Measurements from ENCODE around the gene MYH4.

MYH4 gene

GRCh38 chr17:10471858-10472257 lies 2.5 kb upstream of the MYH4 start:
- no peaks in the 10 kb centered on the region for H3K79me2 ChIP-seq (ENCODE audit: control insufficient read depth, insufficient read depth, low read length)

GRCh38 chr17:10463402-10463801 lies 6.0 kb downstream of the MYH4 start:
- Histone ChIP-seq H3K79me1 (ENCODE audit: low read length) (no peaks in the 10 kb centered on the region), H2AK5ac (ENCODE audit: low read length) (no peak overlapping the region), H2BK5ac (ENCODE audit: low read length) (no peak overlapping the region), H2BK120ac (ENCODE audit: low read depth, low read length) (no peak overlapping the region), H3K79me2 (ENCODE audit: control insufficient read depth, insufficient read depth, low read length) (no peaks in the 10 kb centered on the region), H4K5ac (ENCODE audit: low read length) (no peak overlapping the region), H3K18ac (ENCODE audit: low read length) (no peak overlapping the region), H3K4me1 (ENCODE audit: control insufficient read depth, low read depth, low read length) (no peaks in the 10 kb centered on the region), H3K4me3 (ENCODE audit: low read length) (no peak overlapping the region), H3K27me3 (ENCODE audit: insufficient read depth, low read length, poor library complexity) (no peaks in the 10 kb centered on the region), H3K36me3 (ENCODE audit: control insufficient read depth, insufficient read depth, low read length) (no peaks in the 10 kb centered on the region), H3K56ac (ENCODE audit: low read length) (no peak overlapping the region), H3K23ac (ENCODE audit: low read length) (no peak overlapping the region), H3K4me2 (ENCODE audit: low read length) (no peak overlapping the region), H3K27ac (ENCODE audit: low read depth, low read length) (no peak overlapping the region), H2BK15ac (replicated peaks; ENCODE audit: low read depth) (no peak overlapping the region), H3K9ac (ENCODE audit: low read length) (no peak overlapping the region), H4K8ac (ENCODE audit: low read depth, low read length) (no peak overlapping the region), H3K4ac (ENCODE audit: low read depth, low read length) (no peak overlapping the region)
- DNase-seq: peak; percentile 27
- WGBS (ENCODE audit: extremely low coverage, insufficient coverage, low lambda C conversion rate): no CpG with 5 or more reads among the region's 4 CpGs

More at GRCh38 chr17:10471858-10472257, 2.5 kb upstream of the MYH4 start:
- no peak overlapping the region for H3K27ac ChIP-seq (ENCODE audit: low read depth, low read length)
- H2AK5ac ChIP-seq (ENCODE audit: low read length): no peak overlapping the region
- H3K9ac ChIP-seq (ENCODE audit: low read length): no peak overlapping the region
- no peaks in the 10 kb centered on the region for H3K79me1 ChIP-seq (ENCODE audit: low read length)
- H3K4me2 ChIP-seq (ENCODE audit: low read length): no peak overlapping the region
- H3K56ac ChIP-seq (ENCODE audit: low read length): no peak overlapping the region
- no peak overlapping the region for H3K23ac ChIP-seq (ENCODE audit: low read length)
- H3K4me1 ChIP-seq (ENCODE audit: control insufficient read depth, low read depth, low read length): no peaks in the 10 kb centered on the region
- H3K4me3 ChIP-seq (ENCODE audit: low read length): no peak overlapping the region
- DNase-seq: no peak
- H2BK15ac ChIP-seq (replicated peaks; ENCODE audit: low read depth): no peak overlapping the region
- WGBS (ENCODE audit: extremely low coverage, insufficient coverage, low lambda C conversion rate): no CpG with 5 or more reads among the region's 1 CpG
- no peak overlapping the region for H4K8ac ChIP-seq (ENCODE audit: low read depth, low read length)
- no peak overlapping the region for H3K4ac ChIP-seq (ENCODE audit: low read depth, low read length)
- no peak overlapping the region for H3K18ac ChIP-seq (ENCODE audit: low read length)
- H2BK120ac ChIP-seq (ENCODE audit: low read depth, low read length): no peak overlapping the region
- no peak overlapping the region for H2BK5ac ChIP-seq (ENCODE audit: low read length)
- H3K27me3 ChIP-seq (ENCODE audit: insufficient read depth, low read length, poor library complexity): no peaks in the 10 kb centered on the region
- no peaks in the 10 kb centered on the region for H3K36me3 ChIP-seq (ENCODE audit: control insufficient read depth, insufficient read depth, low read length)
- H4K5ac ChIP-seq (ENCODE audit: low read length): no peak overlapping the region

GRCh38 chr17:10460062-10460461 lies 9.3 kb downstream of the MYH4 start:
- H4K8ac ChIP-seq (ENCODE audit: low read depth, low read length): no peak overlapping the region
- no peak overlapping the region for H3K4me3 ChIP-seq (ENCODE audit: low read length)
- H3K4ac ChIP-seq (ENCODE audit: low read depth, low read length): no peak overlapping the region
- no peak overlapping the region for H3K9ac ChIP-seq (ENCODE audit: low read length)
- no peak overlapping the region for H2AK5ac ChIP-seq (ENCODE audit: low read length)
- no CpG with 5 or more reads among the region's 4 CpGs for WGBS (ENCODE audit: extremely low coverage, insufficient coverage, low lambda C conversion rate)
- H3K27ac ChIP-seq (ENCODE audit: low read depth, low read length): no peak overlapping the region
- no peak overlapping the region for H2BK15ac ChIP-seq (replicated peaks; ENCODE audit: low read depth)
- H2BK5ac ChIP-seq (ENCODE audit: low read length): no peak overlapping the region
- no peak overlapping the region for H2BK120ac ChIP-seq (ENCODE audit: low read depth, low read length)
- H3K23ac ChIP-seq (ENCODE audit: low read length): no peak overlapping the region
- no peaks in the 10 kb centered on the region for H3K36me3 ChIP-seq (ENCODE audit: control insufficient read depth, insufficient read depth, low read length)
- H3K79me2 ChIP-seq (ENCODE audit: control insufficient read depth, insufficient read depth, low read length): no peaks in the 10 kb centered on the region
- H3K56ac ChIP-seq (ENCODE audit: low read length): no peak overlapping the region
- no peak overlapping the region for H3K4me2 ChIP-seq (ENCODE audit: low read length)
- no peaks in the 10 kb centered on the region for H3K4me1 ChIP-seq (ENCODE audit: control insufficient read depth, low read depth, low read length)
- no peaks in the 10 kb centered on the region for H3K79me1 ChIP-seq (ENCODE audit: low read length)
- no peak overlapping the region for H4K5ac ChIP-seq (ENCODE audit: low read length)
- no peak for DNase-seq
- H3K18ac ChIP-seq (ENCODE audit: low read length): no peak overlapping the region
- H3K27me3 ChIP-seq (ENCODE audit: insufficient read depth, low read length, poor library complexity): no peaks in the 10 kb centered on the region

- Histone ChIP-seq H3K9ac (ENCODE audit: low read length) (no peak overlapping the region), H3K27ac (ENCODE audit: low read depth, low read length) (no peak overlapping the region), H3K36me3 (ENCODE audit: control insufficient read depth, insufficient read depth, low read length) (no peaks in the 10 kb centered on the region), H4K5ac (ENCODE audit: low read length) (no peak overlapping the region), H3K18ac (ENCODE audit: low read length) (no peak overlapping the region), H3K23ac (ENCODE audit: low read length) (no peak overlapping the region), H2AK5ac (ENCODE audit: low read length) (no peak overlapping the region), H3K4me1 (ENCODE audit: control insufficient read depth, low read depth, low read length) (no peaks in the 10 kb centered on the region), H3K4me3 (ENCODE audit: low read length) (no peak overlapping the region), H3K79me1 (ENCODE audit: low read length) (no peaks in the 10 kb centered on the region), H2BK15ac (replicated peaks; ENCODE audit: low read depth) (no peak overlapping the region), H2BK5ac (ENCODE audit: low read length) (no peak overlapping the region), H2BK120ac (ENCODE audit: low read depth, low read length) (no peak overlapping the region), H3K4me2 (ENCODE audit: low read length) (no peak overlapping the region), H4K8ac (ENCODE audit: low read depth, low read length) (no peak overlapping the region), H3K27me3 (ENCODE audit: insufficient read depth, low read length, poor library complexity) (no peaks in the 10 kb centered on the region), H3K56ac (ENCODE audit: low read length) (no peak overlapping the region), H3K4ac (ENCODE audit: low read depth, low read length) (no peak overlapping the region), H3K79me2 (ENCODE audit: control insufficient read depth, insufficient read depth, low read length) (no peaks in the 10 kb centered on the region)
- no CpG with 5 or more reads among the region's 3 CpGs for whole genome bisulfite sequencing (ENCODE audit: extremely low coverage, insufficient coverage, low lambda C conversion rate)
- DNase-seq: no peak
Measured at GRCh38 chr17:10458701-10459100, 10.7 kb downstream of the MYH4 start.

- Histone ChIP-seq H3K4me1 (ENCODE audit: control insufficient read depth, low read depth, low read length) (no peaks in the 10 kb centered on the region), H3K4ac (ENCODE audit: low read depth, low read length) (no peak overlapping the region), H4K8ac (ENCODE audit: low read depth, low read length) (no peak overlapping the region), H2BK15ac (replicated peaks; ENCODE audit: low read depth) (no peak overlapping the region), H3K9ac (ENCODE audit: low read length) (no peak overlapping the region), H3K79me1 (ENCODE audit: low read length) (no peaks in the 10 kb centered on the region), H3K56ac (ENCODE audit: low read length) (no peak overlapping the region), H4K5ac (ENCODE audit: low read length) (no peak overlapping the region), H3K36me3 (ENCODE audit: control insufficient read depth, insufficient read depth, low read length) (no peaks in the 10 kb centered on the region), H2AK5ac (ENCODE audit: low read length) (no peak overlapping the region), H3K4me2 (ENCODE audit: low read length) (no peak overlapping the region), H3K23ac (ENCODE audit: low read length) (no peak overlapping the region), H3K4me3 (ENCODE audit: low read length) (no peak overlapping the region), H3K18ac (ENCODE audit: low read length) (no peak overlapping the region), H3K27me3 (ENCODE audit: insufficient read depth, low read length, poor library complexity) (no peaks in the 10 kb centered on the region), H3K27ac (ENCODE audit: low read depth, low read length) (no peak overlapping the region), H2BK120ac (ENCODE audit: low read depth, low read length) (no peak overlapping the region), H3K79me2 (ENCODE audit: control insufficient read depth, insufficient read depth, low read length) (no peaks in the 10 kb centered on the region), H2BK5ac (ENCODE audit: low read length) (no peak overlapping the region)
- no peak for DNase-seq
- WGBS (ENCODE audit: extremely low coverage, insufficient coverage, low lambda C conversion rate): no CpG with 5 or more reads among the region's 1 CpG
Measured at GRCh38 chr17:10457952-10458351, 11.4 kb downstream of the MYH4 start.
